ENCODE results near the gene CPNE4.

- TF ChIP-seq POLR2A (IDR thresholded peaks at IDR 0.05), result no peak
- TF ChIP-seq CTCF (IDR thresholded peaks at IDR 0.05 in 8 of 11, conservative IDR thresholded peaks at IDR 0.05 in 3 of 11), result no peak
These were observed 213.5 kb downstream of the CPNE4 start for GRCh38 chr3:131821191-131821762.
